Activated T-helper 2 cell treated with anti-CD3 and anti-CD28 coated beads, Interferon-gamma antibody, Interleukin-2, Interleukin-4, amounts not matched to agents 10 μg/mL and 5 μg/mL and 100 μg/mL, durations not matched to agents 14 hours and 24 hours and 36 hours (primary cell): Measurements from ENCODE around the gene WASF3. TPM values are rescaled to one million over a fixed set of nuclear protein-coding genes. Genes with fewer than 3 reads are reported as not detected.
"Not testable (repeated sequence)": the region's sequence is repeated elsewhere in the genome, so short reads cannot be mapped to it uniquely, and the experiment has no call there.

Experiments used
- DNase-seq: peaks from one replicate; pipeline ENCODE4 v3.0.0; 2021; ENCODE audit warnings: low spot score
- H3K27ac Mint-ChIP-seq: one replicate; pipeline ENCODE4 v1.8.0; 2021; ENCODE audit warnings: mixed read lengths
- H3K27me3 Mint-ChIP-seq: one replicate; pipeline ENCODE4 v1.8.0; 2021; ENCODE audit warnings: low read depth, mixed read lengths
- H3K36me3 Mint-ChIP-seq: one replicate; pipeline ENCODE4 v1.8.0; 2021; ENCODE audit warnings: low read depth, mixed read lengths
- H3K4me1 Mint-ChIP-seq: one replicate; pipeline ENCODE4 v1.8.0; 2021; ENCODE audit warnings: low read depth, mixed read lengths
- H3K4me3 Mint-ChIP-seq: one replicate; pipeline ENCODE4 v1.8.0; 2021; ENCODE audit warnings: low read depth, mild to moderate bottlenecking, moderate library complexity, mixed read lengths
- H3K9me3 Mint-ChIP-seq: one replicate; pipeline ENCODE4 v1.8.0; 2021; ENCODE audit warnings: mixed read lengths
- intact Hi-C: fragments of 100-400 bp; cut with micrococcal nuclease; formaldehyde crosslinking; loops from one replicate; pipeline ENCODE4 v1.15.1; 2023
- total RNA-seq: library from RNA; stranded (reverse); gene quantifications from 2 replicates; pipeline ENCODE4 v1.2.3, GENCODE V29; 2022

Gene WASF3
- total RNA-seq, 1 donor from 2014 or later, result 0.25 TPM

DNA sequence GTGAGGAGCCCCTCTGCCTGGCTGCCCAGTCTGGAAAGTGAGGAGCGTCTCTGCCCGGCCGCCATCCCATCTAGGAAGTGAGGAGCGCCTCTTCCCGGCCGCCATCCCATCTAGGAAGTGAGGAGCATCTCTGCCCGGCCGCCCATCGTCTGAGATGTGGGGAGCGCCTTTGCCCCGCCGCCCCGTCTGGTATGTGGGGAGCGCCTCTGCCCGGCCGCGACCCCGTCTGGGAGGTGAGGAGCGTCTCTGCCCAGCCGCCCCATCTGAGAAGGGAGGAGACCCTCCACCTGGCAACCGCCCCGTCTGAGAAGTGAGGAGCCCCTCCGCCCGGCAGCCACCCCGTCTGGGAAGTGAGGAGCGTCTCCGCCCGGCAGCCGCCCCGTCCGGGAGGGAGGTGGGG, 166.1 kb downstream of the WASF3 start:
- DNase-seq, intact Hi-C loops: not testable (repeated sequence)

DNA sequence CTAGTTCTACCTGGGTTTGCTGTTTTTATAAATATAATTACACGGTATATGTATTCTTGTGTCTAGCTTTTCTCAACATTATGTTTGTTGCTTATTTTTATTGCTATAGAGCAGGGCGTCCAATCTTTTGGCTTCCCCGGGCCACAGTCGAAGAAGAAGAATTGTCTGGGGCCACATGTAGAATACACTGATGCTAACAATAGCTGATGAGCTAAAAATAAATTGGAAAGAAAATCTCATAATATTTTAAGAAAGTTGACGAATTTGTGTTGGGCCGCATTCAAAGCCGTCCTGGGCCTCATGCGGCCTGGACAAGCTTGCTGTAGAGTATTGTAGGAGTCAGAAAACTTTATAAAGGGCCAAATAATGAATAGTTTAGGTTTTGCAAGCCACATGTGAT, 169.2 kb downstream of the WASF3 start:
- no peak overlapping the region for H3K4me3 Mint-ChIP-seq
- intact Hi-C loops, result no loop called here
- H3K36me3 Mint-ChIP-seq, result no peaks in the 10 kb centered on the region
- H3K27ac Mint-ChIP-seq, result no peak overlapping the region
- no peaks in the 10 kb centered on the region for H3K27me3 Mint-ChIP-seq
- peaks cover 4% of the 10 kb centered on the region for H3K4me1 Mint-ChIP-seq
- DNase-seq, result no peak
- no peaks in the 10 kb centered on the region for H3K9me3 Mint-ChIP-seq

More for the DNA sequence above, 166.1 kb downstream of the WASF3 start:
- H3K4me3 Mint-ChIP-seq, H3K27me3 Mint-ChIP-seq, H3K9me3 Mint-ChIP-seq, H3K36me3 Mint-ChIP-seq, H3K27ac Mint-ChIP-seq: not testable (repeated sequence)
- H3K4me1 Mint-ChIP-seq, result peaks cover 15% of the 10 kb centered on the region

GRCh38 chr13:26727122-26727521, 169.6 kb downstream of the WASF3 start:
- H3K36me3 Mint-ChIP-seq, result no peaks in the 10 kb centered on the region
- DNase-seq, result no peak
- no peak overlapping the region for H3K4me3 Mint-ChIP-seq
- no peaks in the 10 kb centered on the region for H3K9me3 Mint-ChIP-seq
- no peaks in the 10 kb centered on the region for H3K27me3 Mint-ChIP-seq
- peaks cover 2% of the 10 kb centered on the region for H3K4me1 Mint-ChIP-seq
- no peak overlapping the region for H3K27ac Mint-ChIP-seq
- intact Hi-C loops, result no loop called here

DNA sequence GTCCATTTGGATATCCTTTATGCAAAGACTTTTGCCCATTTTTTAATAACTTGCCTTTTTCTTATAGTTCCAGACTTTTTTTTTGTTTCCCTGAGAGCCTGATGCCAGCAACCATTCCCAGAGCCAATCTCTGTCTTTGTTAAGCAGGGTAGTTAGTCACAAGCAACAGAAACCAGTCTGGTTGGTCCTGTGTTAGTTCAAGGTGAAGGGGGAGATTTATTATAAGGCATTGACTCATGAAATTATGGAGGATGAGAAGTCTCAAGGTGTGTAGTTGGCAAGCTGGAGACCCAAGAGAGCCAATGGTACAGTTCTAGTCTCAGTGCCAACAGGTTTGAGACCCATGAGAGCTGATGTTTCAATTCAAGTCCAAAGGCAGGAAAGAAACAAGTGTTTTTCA, 170.2 kb downstream of the WASF3 start:
- H3K4me3 Mint-ChIP-seq, result no peak overlapping the region
- H3K4me1 Mint-ChIP-seq, result no peaks in the 10 kb centered on the region
- no peaks in the 10 kb centered on the region for H3K27me3 Mint-ChIP-seq
- intact Hi-C loops, result no loop called here
- no peak for DNase-seq
- H3K9me3 Mint-ChIP-seq, result no peaks in the 10 kb centered on the region
- no peaks in the 10 kb centered on the region for H3K36me3 Mint-ChIP-seq
- no peak overlapping the region for H3K27ac Mint-ChIP-seq

DNA sequence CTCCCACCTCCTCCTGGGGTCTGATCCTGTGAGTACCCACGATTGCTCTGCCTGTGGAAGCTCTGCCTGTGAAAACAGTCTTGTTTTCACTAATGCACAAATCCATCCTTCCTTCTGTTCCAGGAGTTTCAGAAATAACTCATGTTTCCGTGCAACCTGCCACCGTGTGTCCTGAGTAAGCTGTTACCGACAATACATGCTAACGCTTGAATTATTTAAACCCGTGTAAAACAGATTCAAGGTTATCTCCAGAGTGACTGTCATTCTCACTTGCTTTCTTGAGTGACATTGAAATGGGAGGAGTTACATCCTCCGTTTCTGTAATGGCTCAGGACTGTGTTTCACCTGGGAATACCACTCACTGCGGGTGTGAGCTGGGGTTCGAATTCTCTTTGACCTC, 178.2 kb downstream of the WASF3 start:
- Mint-ChIP-seq H3K4me1 (no peaks in the 10 kb centered on the region), H3K27me3 (no peaks in the 10 kb centered on the region)

More for the DNA sequence above, 178.2 kb downstream of the WASF3 start:
- no peak overlapping the region for H3K4me3 Mint-ChIP-seq
- no peaks in the 10 kb centered on the region for H3K36me3 Mint-ChIP-seq
- intact Hi-C loops, result no loop called here
- H3K9me3 Mint-ChIP-seq, result peaks cover 20% of the 10 kb centered on the region
- H3K27ac Mint-ChIP-seq, result no peak overlapping the region
- no peak for DNase-seq

Other genes with a start within 250 kb of the WASF3 start
- not detected in 2 replicates for gene GPR12, start 203.1 kb downstream of the WASF3 start, total RNA-seq